Caco-2 (cell line): Measurements from ENCODE around the gene ARG1. TPM values are rescaled to one million over a fixed set of nuclear protein-coding genes. Genes with fewer than 3 reads are reported as not detected.

ENCODE experiments used
- BruUV-seq: library from RNA; stranded (reverse); fragments of 400-500 nt; replicated peaks from 2 replicates; lab custom pipeline; 2021; lab: Mats Ljungman, UMichigan
- CTCF ChIA-PET: fragments of 300-600 bp; sonication (Branson Sonifier 250); formaldehyde crosslinking; loops from one replicate; lab custom pipeline; 2022; ENCODE audit warnings: antibody characterized with exemption; lab: Charles Lee
- POLR2A ChIA-PET: fragments of 300-600 bp; sonication (Branson Sonifier 250); formaldehyde crosslinking; loops from one replicate; lab custom pipeline; 2022; ENCODE audit warnings: antibody characterized with exemption; lab: Charles Lee
- DNase-seq, 2 experiments: peaks; one replicate each; pipeline versions ENCODE4 v3.0.0 to v3.0.0-alpha.2; 2020 to 2022
- H3K27me3 ChIP-seq: replicated peaks from 2 replicates; pipeline ENCODE4 v1.6.0; 2011; ENCODE audit warnings: low read length; ENCODE audit not compliant: control insufficient read depth, insufficient read depth
- H3K36me3 ChIP-seq: 2 replicates; pipeline ENCODE4 v1.5.1; 2011; ENCODE audit warnings: low read length; ENCODE audit not compliant: control insufficient read depth, insufficient read depth
- H3K4me1 ChIP-seq: fragments of 250-450 bp; sonication (Bioruptor Pico); 2 replicates; pipeline ENCODE4 v1.5.1; 2020; ENCODE audit warnings: mild to moderate bottlenecking
- H3K4me3 ChIP-seq: 2 replicates; pipeline ENCODE4 v1.5.1; 2011; ENCODE audit warnings: low read depth, mild to moderate bottlenecking, control low read depth, low read length
- H3K9me3 ChIP-seq: fragments of 250-450 bp; sonication (Bioruptor Pico); 2 replicates; pipeline ENCODE4 v1.5.1; 2020; ENCODE audit warnings: mild to moderate bottlenecking, moderate library complexity
- H3K27ac Mint-ChIP-seq: one replicate; pipeline ENCODE4 v1.8.0; 2022; ENCODE audit warnings: mixed read lengths; ENCODE audit not compliant: unreplicated experiment
- H3K27me3 Mint-ChIP-seq: one replicate; pipeline ENCODE4 v1.8.0; 2022; ENCODE audit warnings: mixed read lengths; ENCODE audit not compliant: insufficient read depth, unreplicated experiment
- H3K36me3 Mint-ChIP-seq: one replicate; pipeline ENCODE4 v1.8.0; 2022; ENCODE audit warnings: mild to moderate bottlenecking, mixed read lengths; ENCODE audit not compliant: insufficient read depth, unreplicated experiment
- H3K4me1 Mint-ChIP-seq: one replicate; pipeline ENCODE4 v1.8.0; 2022; ENCODE audit warnings: low read depth, mixed read lengths; ENCODE audit not compliant: unreplicated experiment
- H3K4me3 Mint-ChIP-seq: one replicate; pipeline ENCODE4 v1.8.0; 2022; ENCODE audit warnings: mild to moderate bottlenecking, moderate library complexity, mixed read lengths; ENCODE audit not compliant: unreplicated experiment
- H3K9me3 Mint-ChIP-seq: one replicate; pipeline ENCODE4 v1.8.0; 2022; ENCODE audit warnings: mixed read lengths; ENCODE audit not compliant: unreplicated experiment
- CTCF ChIP-seq, 2 experiments: fragments of 200-600 bp in 1 of 2; IDR thresholded peaks; 1 replicate in 1 of 2; 2 replicates in 1 of 2; pipeline versions ENCODE4 v1.5.1 to v1.8.0; 2011 to 2022; ENCODE audit warnings: antibody characterized with exemption in 1 of 2, control low read depth in 1 of 2, inconsistent platforms in 1 of 2, low read depth in 1 of 2, low read length in 1 of 2, mild to moderate bottlenecking in 1 of 2, moderate library complexity in 1 of 2; ENCODE audit not compliant: insufficient read depth in 1 of 2, severe bottlenecking in 1 of 2, unreplicated experiment in 1 of 2
- intact Hi-C: fragments of 100-400 bp; cut with micrococcal nuclease; formaldehyde crosslinking; loops from one replicate; pipeline ENCODE4 v1.10.0; 2022; ENCODE audit not compliant: unreplicated experiment
- total RNA-seq: library from RNA; stranded (reverse); gene quantifications from 2 replicates; pipeline ENCODE4 v1.2.3, GENCODE V29; 2022

The ARG1 gene
- total RNA-seq, 1 experiment from 2014 or later, result not detected

GRCh38 chr6:131587909-131588308 is 14.9 kb downstream of the ARG1 start:
- H3K27ac Mint-ChIP-seq, result no peak overlapping the region
- no peak for TF ChIP-seq CTCF (IDR thresholded peaks at IDR 0.05; ENCODE audit: insufficient read depth in 1 of 2, low read depth in 1 of 2, low read length in 1 of 2, severe bottlenecking in 1 of 2, unreplicated experiment in 1 of 2)
- ChIA-PET CTCF (no interaction called here), POLR2A (no interaction called here)
- Histone ChIP-seq H3K36me3 (no peaks in the 10 kb centered on the region; the same call in none of the 2 replicates), H3K4me1 (no peaks in the 10 kb centered on the region), H3K4me3 (no peak overlapping the region), H3K27me3 (no peaks in the 10 kb centered on the region), H3K9me3 (no peaks in the 10 kb centered on the region)
- DNase-seq, result no peak
- no peaks in the 10 kb centered on the region for H3K27me3 Mint-ChIP-seq
- no peaks in the 10 kb centered on the region for H3K9me3 Mint-ChIP-seq
- no peak overlapping the region for H3K4me3 Mint-ChIP-seq
- peaks cover 18% of the 10 kb centered on the region for H3K36me3 Mint-ChIP-seq
- no peaks in the 10 kb centered on the region for H3K4me1 Mint-ChIP-seq
- BruUV-seq, result no TSS peak
- intact Hi-C loops, result no loop called here

GRCh38 chr6:131588643-131589042 is 15.6 kb downstream of the ARG1 start:
- intact Hi-C loops, result no loop called here
- no peaks in the 10 kb centered on the region; the same call in none of the 2 replicates for H3K36me3 ChIP-seq
- Mint-ChIP-seq H3K36me3 (peaks cover 18% of the 10 kb centered on the region), H3K4me1 (no peaks in the 10 kb centered on the region), H3K9me3 (no peaks in the 10 kb centered on the region), H3K4me3 (no peak overlapping the region), H3K27me3 (no peaks in the 10 kb centered on the region), H3K27ac (no peak overlapping the region)
- no peaks in the 10 kb centered on the region for H3K9me3 ChIP-seq
- POLR2A ChIA-PET, result no interaction called here
- no peaks in the 10 kb centered on the region for H3K4me1 ChIP-seq
- H3K4me3 ChIP-seq, result no peak overlapping the region
- BruUV-seq, result no TSS peak
- no peaks in the 10 kb centered on the region for H3K27me3 ChIP-seq
- CTCF ChIA-PET, result no interaction called here
- no peak for TF ChIP-seq CTCF (IDR thresholded peaks at IDR 0.05; ENCODE audit: insufficient read depth in 1 of 2, low read depth in 1 of 2, low read length in 1 of 2, severe bottlenecking in 1 of 2, unreplicated experiment in 1 of 2)
- no peak for DNase-seq

GRCh38 chr6:131592935-131593334 is 19.9 kb downstream of the ARG1 start:
- no peaks in the 10 kb centered on the region for H3K4me1 ChIP-seq
- Mint-ChIP-seq H3K4me3 (no peak overlapping the region), H3K4me1 (no peaks in the 10 kb centered on the region), H3K36me3 (peaks cover 24% of the 10 kb centered on the region), H3K27ac (no peak overlapping the region), H3K9me3 (no peaks in the 10 kb centered on the region), H3K27me3 (no peaks in the 10 kb centered on the region)
- intact Hi-C loops, result no loop called here
- DNase-seq, result no peak
- no TSS peak for BruUV-seq
- ChIA-PET POLR2A (no interaction called here), CTCF (no interaction called here)
- H3K9me3 ChIP-seq, result no peaks in the 10 kb centered on the region
- no peaks in the 10 kb centered on the region; the same call in none of the 2 replicates for H3K36me3 ChIP-seq
- H3K4me3 ChIP-seq, result no peak overlapping the region
- TF ChIP-seq CTCF (IDR thresholded peaks at IDR 0.05; ENCODE audit: insufficient read depth in 1 of 2, low read depth in 1 of 2, low read length in 1 of 2, severe bottlenecking in 1 of 2, unreplicated experiment in 1 of 2), result no peak
- no peaks in the 10 kb centered on the region for H3K27me3 ChIP-seq
